ENCODE data around the gene TMEM150A. TPM values are rescaled to one million over a fixed set of nuclear protein-coding genes. Genes with fewer than 3 reads are reported as not detected.

Gene TMEM150A
- total and polyA plus RNA-seq, 2 of the 13 experiments (the other 11 are each of a cell fraction or from before 2014, with no cell fraction given): 30.1 to 70.4 TPM

GRCh38 chr2:85589982-85590791 is 12.3 kb downstream of the TMEM150A start (continued):
- no peak for TF ChIP-seq ZHX1 (CRISPR knock-in tag; IDR thresholded peaks at IDR 0.05; ENCODE audit: low read depth)
- no peak for TF ChIP-seq ZNF564 (CRISPR knock-in tag; IDR thresholded peaks at IDR 0.05)
- no peak for TF ChIP-seq ZNF816 (CRISPR knock-in tag; IDR thresholded peaks at IDR 0.05; ENCODE audit: borderline replicate concordance)
- no peak for TF ChIP-seq ZFP82 (CRISPR knock-in tag; IDR thresholded peaks at IDR 0.05; ENCODE audit: borderline replicate concordance)
- TF ChIP-seq TAF15 (IDR thresholded peaks at IDR 0.05; ENCODE audit: low read depth, low read length, poor library complexity, severe bottlenecking): no peak
- no peak for TF ChIP-seq ZNF839 (CRISPR knock-in tag; IDR thresholded peaks at IDR 0.05; ENCODE audit: borderline replicate concordance)
- TF ChIP-seq ZNF556 (CRISPR knock-in tag; IDR thresholded peaks at IDR 0.05; ENCODE audit: borderline replicate concordance): peak; percentile 71; the same call in 1 of the 2 replicates
- TF ChIP-seq TEAD2 (CRISPR knock-in tag; IDR thresholded peaks at IDR 0.05): no peak
- 0 out of 2 replicates have a peak, but pooled peaks have one; percentile 73 for TF ChIP-seq ZNF713 (CRISPR knock-in tag; IDR thresholded peaks at IDR 0.05)
- TF ChIP-seq ZKSCAN8 (CRISPR knock-in tag; IDR thresholded peaks at IDR 0.05; ENCODE audit: borderline replicate concordance): peak; percentile 71
- TF ChIP-seq ZNF576 (CRISPR knock-in tag; IDR thresholded peaks at IDR 0.05): no peak
- TF ChIP-seq TARDBP (CRISPR knock-in tag; IDR thresholded peaks at IDR 0.05): peak; percentile 75
- TF ChIP-seq ZNF274 (CRISPR knock-in tag; IDR thresholded peaks at IDR 0.05): peak; percentile 51; the same call in 1 of the 2 replicates
- TF ChIP-seq ZBTB25 (CRISPR knock-in tag; IDR thresholded peaks at IDR 0.05): peak; percentile 73; the same call in 1 of the 2 replicates
- peak; percentile 55 for TF ChIP-seq ZNF407 (CRISPR knock-in tag; IDR thresholded peaks at IDR 0.05; ENCODE audit: not compliant biosample characterization)
- TF ChIP-seq ZNF101 (CRISPR knock-in tag; IDR thresholded peaks at IDR 0.05; ENCODE audit: borderline replicate concordance, low read depth): no peak
